Transverse colon (tissue), 4 donors: ENCODE results near the gene ZNF438. TPM values are rescaled to one million over a fixed set of nuclear protein-coding genes. Genes with fewer than 3 reads are reported as not detected.

Source experiments
- DNase-seq: peaks from one replicate; pipeline ENCODE4 v3.0.0-alpha.2; 2019
- H3K27ac ChIP-seq, 4 donors: fragments of 200-600 bp; sonication (generic); 2 replicates each; pipeline ENCODE4 v1.5.1; 2016 to 2018; ENCODE audit warnings: inconsistent platforms in 4 of 4
- H3K27me3 ChIP-seq: fragments of 200-600 bp; sonication (generic); 2 replicates; pipeline ENCODE4 v1.5.1; 2017; ENCODE audit warnings: inconsistent platforms
- H3K36me3 ChIP-seq, 4 donors: fragments of 200-600 bp; sonication (generic); 2 replicates each; pipeline ENCODE4 v1.5.1; 2017 to 2019; ENCODE audit warnings: inconsistent platforms in 4 of 4
- H3K4me1 ChIP-seq, 4 donors: fragments of 200-600 bp; sonication (generic); 2 replicates each; pipeline ENCODE4 v1.5.1; 2017 to 2020; ENCODE audit warnings: inconsistent platforms in 4 of 4
- H3K4me3 ChIP-seq, 4 donors: fragments of 200-600 bp; sonication (generic); 1 replicate in 1 of 4; 2 replicates in 3 of 4; pipeline versions ENCODE4 v1.5.1 to v1.6.1; 2017 to 2019; ENCODE audit warnings: inconsistent platforms in 4 of 4
- H3K9me3 ChIP-seq, 2 donors: fragments of 200-600 bp; sonication (generic); 2 replicates each; pipeline ENCODE4 v1.5.1; 2017 to 2019; ENCODE audit warnings: inconsistent platforms in 2 of 2
- CTCF ChIP-seq, 5 experiments: fragments of 200-600 bp in 3 of 5; fragments of 450-650 bp in 2 of 5; sonication (generic) in 3 of 5; IDR thresholded peaks; 1 replicate in 2 of 5; 2 replicates in 3 of 5; pipeline ENCODE4 v1.5.1; 2016 to 2017; ENCODE audit warnings: antibody characterized with exemption in 5 of 5, inconsistent platforms in 3 of 5, mild to moderate bottlenecking in 2 of 5, moderate library complexity in 1 of 5
- EP300 ChIP-seq: sonication (generic); formaldehyde crosslinking; IDR thresholded peaks from one replicate; pipeline ENCODE4 v1.6.1; 2017; ENCODE audit warnings: antibody characterized with exemption, low read depth
- POLR2A ChIP-seq: fragments of 450-650 bp; IDR thresholded peaks from one replicate; pipeline ENCODE4 v1.6.1; 2016; ENCODE audit warnings: antibody characterized with exemption, mild to moderate bottlenecking, moderate library complexity
- POLR2AphosphoS5 ChIP-seq, 3 donors: sonication (generic); formaldehyde crosslinking; IDR thresholded peaks; one replicate each; pipeline ENCODE4 v1.6.1; 2016; ENCODE audit warnings: antibody characterized with exemption in 3 of 3
- WGBS, 2 donors: methylation state at CpG; one replicate each; pipeline ENCODE4 v1.1.5; 2018; ENCODE audit warnings: low coverage in 1 of 2; 5-methylcytosine and 5-hydroxymethylcytosine counted together
- in situ Hi-C, 4 donors: fragments of 200-750 bp; cut with MboI; loops; one replicate each; pipeline versions ENCODE4 v1.15.0 to v1.15.1; 2017; ENCODE audit warnings: low sequenced_read_pairs in 3 of 4, low pct_ligation_motif_present in 1 of 4, low pct_unique_long_range_greater_than_20kb in 1 of 4
- intact Hi-C: fragments of 100-400 bp; cut with DNase I; formaldehyde crosslinking; loops from one replicate; pipeline ENCODE4 v1.15.1; 2023; ENCODE audit warnings: low total_unique reads
- total RNA-seq, 4 donors: library from RNA; depleted of rRNA; stranded (reverse); fragments of >200 nt; gene quantifications; one replicate each; pipeline ENCODE4 v1.1.0, GENCODE V29; 2016

Gene ZNF438
- total RNA-seq, 4 donors from 2014 or later: 4.4 to 7.4 (median 6.4) TPM

- Histone ChIP-seq H3K27me3 (no peaks in the 10 kb centered on the region), H3K9me3 (no peaks in the 10 kb centered on the region), H3K4me3 (no peak overlapping the region), H3K4me1 (no peaks in the 10 kb centered on the region), H3K36me3 (no peaks in the 10 kb centered on the region), H3K27ac (no peak overlapping the region)
- intact Hi-C loops: no loop called here
- WGBS, 2 donors: 66 to 96% methylated on average over 3 to 6 of the region's 6 CpGs
- in situ Hi-C loops: no loop called here
- no peak for TF ChIP-seq POLR2AphosphoS5 (IDR thresholded peaks at IDR 0.05)
- no peak for TF ChIP-seq EP300
- no peak for TF ChIP-seq CTCF (IDR thresholded peaks at IDR 0.05)
- TF ChIP-seq POLR2A: no peak
- no peak for DNase-seq
Measured at GRCh38 chr10:31071232-31072005, 39.8 kb upstream of the ZNF438 start.

GRCh38 chr10:31070691-31071090, 39.0 kb upstream of the ZNF438 start:
- Histone ChIP-seq H3K4me1 (no peaks in the 10 kb centered on the region), H3K9me3 (no peaks in the 10 kb centered on the region), H3K36me3 (no peaks in the 10 kb centered on the region), H3K27ac (no peak overlapping the region), H3K27me3 (no peaks in the 10 kb centered on the region), H3K4me3 (no peak overlapping the region)
- in situ Hi-C loops: no loop called here
- no peak for DNase-seq
- TF ChIP-seq POLR2A (no peak), EP300 (no peak), POLR2AphosphoS5 (IDR thresholded peaks at IDR 0.05) (no peak), CTCF (IDR thresholded peaks at IDR 0.05) (no peak)
- WGBS, 2 donors: 76 to 89% methylated on average over 1 to 2 of the region's 2 CpGs
- intact Hi-C loops: no loop called here

GRCh38 chr10:31070025-31070424, 38.4 kb upstream of the ZNF438 start:
- WGBS, 2 donors: 61 to 67% methylated on average over 3 to 4 of the region's 4 CpGs
- in situ Hi-C loops: no loop called here
- no peaks in the 10 kb centered on the region for H3K9me3 ChIP-seq
- H3K4me3 ChIP-seq: no peak overlapping the region
- H3K4me1 ChIP-seq: no peaks in the 10 kb centered on the region
- no peaks in the 10 kb centered on the region for H3K36me3 ChIP-seq
- DNase-seq: no peak
- H3K27ac ChIP-seq: no peak overlapping the region
- TF ChIP-seq CTCF (IDR thresholded peaks at IDR 0.05) (no peak), EP300 (no peak), POLR2AphosphoS5 (IDR thresholded peaks at IDR 0.05) (no peak), POLR2A (no peak)
- intact Hi-C loops: no loop called here
- no peaks in the 10 kb centered on the region for H3K27me3 ChIP-seq

GRCh38 chr10:31069411-31069810, 37.7 kb upstream of the ZNF438 start:
- intact Hi-C loops: no loop called here

More at GRCh38 chr10:31069411-31069810, 37.7 kb upstream of the ZNF438 start:
- H3K27me3 ChIP-seq: no peaks in the 10 kb centered on the region
- WGBS, 2 donors: 95% methylated on average over 3 of the region's 3 CpGs; no CpG with 5 or more reads in 1 of the 2 donors
- no peak overlapping the region for H3K27ac ChIP-seq
- H3K36me3 ChIP-seq: no peaks in the 10 kb centered on the region
- H3K4me1 ChIP-seq: no peaks in the 10 kb centered on the region
- DNase-seq: no peak
- in situ Hi-C loops: no loop called here
- H3K9me3 ChIP-seq: no peaks in the 10 kb centered on the region
- TF ChIP-seq POLR2AphosphoS5 (IDR thresholded peaks at IDR 0.05) (no peak), CTCF (IDR thresholded peaks at IDR 0.05) (no peak), POLR2A (no peak), EP300 (no peak)
- no peak overlapping the region for H3K4me3 ChIP-seq
